ENCODE results near the gene CGB2. TPM values are rescaled to one million over a fixed set of nuclear protein-coding genes. Genes with fewer than 3 reads are reported as not detected.

CGB2 gene
- total RNA-seq, 1 donor: not detected

GRCh38 chr19:48989701-48990291 lies 41.9 kb upstream of the CGB2 start:
- no peak for DNase-seq (ENCODE audit: low read depth)
- no peak for TF ChIP-seq CTCF (IDR thresholded peaks at IDR 0.05; ENCODE audit: insufficient read depth, low read depth, low read length)
- no peak overlapping the region for H3K4me3 ChIP-seq (ENCODE audit: low read depth, low read length)

GRCh38 chr19:48990400-48990799 lies 41.3 kb upstream of the CGB2 start:
- DNase-seq (ENCODE audit: low read depth): no peak
- no peak for TF ChIP-seq CTCF (IDR thresholded peaks at IDR 0.05; ENCODE audit: insufficient read depth, low read depth, low read length)
- no peak overlapping the region for H3K4me3 ChIP-seq (ENCODE audit: low read depth, low read length)

GRCh38 chr19:48991011-48991609 lies 40.6 kb upstream of the CGB2 start:
- peak overlapping the region; percentile 95 for H3K4me3 ChIP-seq (ENCODE audit: low read depth, low read length)

GRCh38 chr19:48991873-48992580 lies 39.7 kb upstream of the CGB2 start:
- H3K4me3 ChIP-seq (ENCODE audit: low read depth, low read length): peak overlapping the region; percentile 95
- TF ChIP-seq CTCF (IDR thresholded peaks at IDR 0.05; ENCODE audit: insufficient read depth, low read depth, low read length): no peak
- DNase-seq (ENCODE audit: low read depth): peak; percentile 85

More at GRCh38 chr19:48991011-48991609, 40.6 kb upstream of the CGB2 start:
- no peak for TF ChIP-seq CTCF (IDR thresholded peaks at IDR 0.05; ENCODE audit: insufficient read depth, low read depth, low read length)
- DNase-seq (ENCODE audit: low read depth): no peak

GRCh38 chr19:48992581-48993174 lies 39.0 kb upstream of the CGB2 start:
- no peak for TF ChIP-seq CTCF (IDR thresholded peaks at IDR 0.05; ENCODE audit: insufficient read depth, low read depth, low read length)
- DNase-seq (ENCODE audit: low read depth): no peak
- peak overlapping the region; percentile 95 for H3K4me3 ChIP-seq (ENCODE audit: low read depth, low read length)

- peak within 1 kb of the TSS; percentile 95 for H3K4me3 ChIP-seq (ENCODE audit: low read depth, low read length)
- peak; percentile 73 for TF ChIP-seq CTCF (IDR thresholded peaks at IDR 0.05; ENCODE audit: insufficient read depth, low read depth, low read length)
- DNase-seq (ENCODE audit: low read depth): peak; percentile 100
These were observed 38.3 kb upstream of the CGB2 start, which contains the start of the genes GYS1 and RUVBL2 for GRCh38 chr19:48993175-48994034. Gene GYS1 (minus strand): TSS chr19:48993309. CDS start chr19:48993112, 197 bp downstream. Gene RUVBL2 (plus strand): TSS chr19:48993887. CDS start chr19:48993912, 25 bp downstream.
